HG03159 (cell line): ENCODE data around the gene N4BP2L2.
A peak's percentile ranks its signal among the peaks of the same experiment; 100 is the strongest.

ENCODE experiments used
- ATAC-seq: cut with Tn5 transposase; IDR thresholded peaks from one replicate; pipeline ENCODE4 v1.9.1; 2021; ENCODE audit warnings: mild to moderate bottlenecking, moderate library complexity; ENCODE audit not compliant: unreplicated experiment

Gene N4BP2L2

GRCh38 chr13:32471187-32471922 lies 67.2 kb downstream of the N4BP2L2 start:
- ATAC-seq = no peak

GRCh38 chr13:32468502-32469142 lies 70.0 kb downstream of the N4BP2L2 start:
- no peak for ATAC-seq

GRCh38 chr13:32456591-32456990 lies 82.0 kb downstream of the N4BP2L2 start:
- no peak for ATAC-seq

DNA sequence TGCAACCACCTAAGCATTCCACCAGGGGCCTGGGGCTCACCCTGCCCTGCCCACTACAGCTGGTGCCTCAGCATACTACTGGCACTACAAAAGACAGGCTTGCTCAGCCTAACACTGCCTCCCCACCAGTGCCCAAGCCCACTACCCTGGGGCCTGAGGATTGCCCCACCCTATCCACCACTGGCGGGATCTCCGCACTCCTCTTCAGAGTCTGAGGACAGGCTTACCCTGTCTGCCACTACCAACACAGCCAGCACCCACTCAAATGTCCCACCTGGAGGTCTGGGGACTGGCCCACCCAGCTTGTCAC lies 83.0 kb downstream of the N4BP2L2 start:
- ATAC-seq = no peak

DNA sequence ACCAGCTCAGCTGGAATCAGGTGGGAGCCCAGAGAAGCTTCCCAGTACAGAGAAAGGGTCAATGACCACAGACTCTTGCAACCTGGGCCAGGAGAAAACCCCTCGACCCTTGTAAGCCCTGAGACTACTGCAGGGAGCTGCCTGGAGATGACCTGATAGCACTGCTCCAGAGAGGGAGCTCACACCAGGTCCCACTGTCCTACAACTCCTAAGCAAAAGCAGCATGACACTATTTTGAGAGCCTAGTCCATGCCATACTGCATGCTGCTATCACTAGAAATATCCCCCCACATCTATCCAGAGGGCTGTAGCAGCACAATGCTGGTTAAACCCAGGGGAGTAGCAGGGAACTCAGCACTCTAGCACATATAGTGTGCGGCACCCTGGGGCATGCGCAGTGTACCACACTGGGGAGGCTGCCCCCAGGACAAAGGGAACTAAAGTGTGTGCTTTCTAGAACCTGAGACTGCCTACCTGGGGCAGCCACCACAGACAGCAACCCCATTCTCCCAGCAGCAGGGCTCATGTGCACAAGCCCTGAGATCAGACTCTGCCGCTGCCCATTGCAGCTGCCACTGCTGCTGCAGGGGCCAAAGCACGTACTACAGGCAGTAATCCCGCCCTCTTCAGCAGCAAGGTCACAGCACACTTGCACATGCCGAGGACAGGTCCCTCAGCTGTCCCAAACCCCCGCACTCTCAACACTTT lies 83.6 kb downstream of the N4BP2L2 start:
- ATAC-seq = no peak

DNA sequence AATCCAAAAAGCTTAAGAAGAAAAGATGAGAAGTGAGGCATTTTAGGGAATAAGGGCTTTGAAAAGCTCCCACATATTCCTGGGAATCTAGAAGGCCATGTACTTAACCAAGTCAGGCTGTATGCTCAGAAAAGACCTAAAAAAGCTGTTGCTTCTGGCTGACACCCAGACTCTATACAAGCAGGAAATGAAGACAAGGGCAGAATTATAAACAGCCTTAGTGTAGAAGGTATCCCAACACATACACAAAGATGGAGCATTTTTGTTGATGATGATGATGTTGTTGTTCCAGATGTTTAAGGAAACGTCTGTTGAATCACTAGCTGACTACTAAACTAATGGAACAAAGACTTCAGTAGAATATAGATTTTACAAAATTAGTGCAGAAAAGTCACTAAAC lies 84.6 kb downstream of the N4BP2L2 start:
- no peak for ATAC-seq

- ATAC-seq = no peak
Measured at GRCh38 chr13:32448972-32449371, 89.6 kb downstream of the N4BP2L2 start.

DNA sequence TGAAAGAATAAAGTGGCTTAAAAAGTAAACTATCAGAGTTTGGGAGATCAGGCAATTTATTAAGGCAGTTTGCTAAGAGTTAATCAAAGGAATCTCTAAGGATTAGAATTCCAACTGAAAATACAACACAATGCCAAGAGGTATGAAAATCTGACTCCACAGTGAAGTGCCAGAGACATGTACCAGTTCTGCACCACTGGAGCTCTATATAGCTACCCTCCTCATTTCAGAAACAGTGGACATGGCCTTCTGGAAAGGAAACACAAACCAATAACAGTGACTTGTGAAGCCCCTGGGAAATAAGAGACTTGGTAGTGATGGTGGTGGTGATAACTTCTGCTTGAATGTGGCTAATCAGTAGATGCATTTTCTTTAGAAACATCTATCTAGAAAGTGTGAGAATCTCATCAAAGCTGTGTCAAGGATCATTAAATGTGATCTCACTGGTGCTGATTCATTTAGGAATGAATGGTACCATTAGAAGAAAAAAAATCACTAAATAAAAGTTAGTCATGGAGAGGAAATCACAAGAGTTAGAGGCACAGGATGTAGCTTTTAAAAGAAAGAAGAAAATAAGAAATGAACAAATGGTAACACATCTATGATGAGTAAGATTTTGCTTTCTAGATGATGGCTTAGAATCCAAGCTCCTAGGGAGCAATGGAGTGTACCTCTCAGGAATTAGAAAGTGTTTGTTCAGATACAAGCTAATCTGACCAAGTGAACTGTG lies 90.5 kb downstream of the N4BP2L2 start:
- no peak for ATAC-seq

DNA sequence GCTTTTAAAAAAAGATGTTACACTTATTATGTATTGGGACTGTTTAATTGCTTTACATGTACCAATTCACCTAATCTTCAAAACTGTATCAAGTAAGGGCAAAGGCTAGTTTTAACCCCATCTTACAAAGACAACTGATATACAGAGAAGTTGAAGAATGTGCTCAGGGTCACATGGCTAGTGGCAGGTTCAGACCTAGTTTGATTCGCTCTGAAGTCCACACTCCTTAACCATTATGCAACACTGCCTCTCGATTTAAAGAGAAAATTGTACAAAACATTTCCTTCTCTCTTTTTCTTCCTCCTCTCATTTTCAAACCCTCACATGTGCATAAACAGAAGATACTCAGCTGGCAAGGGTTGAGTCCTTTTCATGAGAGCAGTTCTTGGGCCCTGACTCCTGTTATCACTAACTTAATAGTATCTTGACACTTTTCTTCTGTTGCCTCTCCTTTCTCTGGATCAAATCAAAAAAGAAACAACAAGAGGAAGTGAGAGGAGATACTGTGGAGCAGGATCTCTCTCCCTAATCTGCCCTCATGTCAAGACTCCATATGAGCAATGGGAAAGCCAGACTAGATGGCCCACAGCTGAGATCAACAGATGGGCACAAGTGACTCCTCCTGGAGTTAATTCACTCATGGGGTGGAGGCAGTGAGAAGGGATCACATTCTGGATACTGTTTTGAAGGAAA lies 91.7 kb downstream of the N4BP2L2 start:
- ATAC-seq = no peak

GRCh38 chr13:32446220-32446619 lies 92.4 kb downstream of the N4BP2L2 start:
- no peak for ATAC-seq

DNA sequence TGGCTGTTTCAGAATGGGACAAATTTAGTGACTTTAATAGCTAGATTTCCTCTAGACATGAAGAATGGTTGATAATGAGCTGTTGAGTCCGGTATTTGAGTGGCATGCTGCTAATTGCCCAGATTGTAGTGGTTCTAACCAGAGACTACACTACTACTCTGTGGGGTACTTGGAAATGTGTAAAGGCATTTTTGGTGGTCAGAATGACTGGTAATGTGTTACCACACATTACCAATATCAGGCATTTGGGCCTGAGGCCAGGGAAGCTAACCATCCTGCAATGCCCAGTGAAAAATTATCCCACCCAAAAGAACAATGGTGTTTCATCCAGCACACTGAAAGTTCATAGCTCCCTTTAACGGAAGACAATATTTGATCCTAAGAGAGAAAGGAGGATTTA lies 93.1 kb downstream of the N4BP2L2 start:
- no peak for ATAC-seq

- peak; percentile 48 for ATAC-seq
Measured at GRCh38 chr13:32443111-32443510, 95.5 kb downstream of the N4BP2L2 start.

- no peak for ATAC-seq
Measured at GRCh38 chr13:32438871-32439270, 99.7 kb downstream of the N4BP2L2 start.

- ATAC-seq = no peak
Measured at GRCh38 chr13:32432856-32433255, 105.7 kb downstream of the N4BP2L2 start.

- no peak for ATAC-seq
Measured at GRCh38 chr13:32431361-32431760, 107.2 kb downstream of the N4BP2L2 start.

- no peak for ATAC-seq
Measured at GRCh38 chr13:32430018-32430747, 108.4 kb downstream of the N4BP2L2 start.

GRCh38 chr13:32429433-32429909 lies 109.1 kb downstream of the N4BP2L2 start:
- no peak for ATAC-seq

GRCh38 chr13:32428581-32429432 lies 109.8 kb downstream of the N4BP2L2 start:
- no peak for ATAC-seq
